ENCODE results near the gene ARPC5L.

- TF ChIP-seq, protein P1, sequence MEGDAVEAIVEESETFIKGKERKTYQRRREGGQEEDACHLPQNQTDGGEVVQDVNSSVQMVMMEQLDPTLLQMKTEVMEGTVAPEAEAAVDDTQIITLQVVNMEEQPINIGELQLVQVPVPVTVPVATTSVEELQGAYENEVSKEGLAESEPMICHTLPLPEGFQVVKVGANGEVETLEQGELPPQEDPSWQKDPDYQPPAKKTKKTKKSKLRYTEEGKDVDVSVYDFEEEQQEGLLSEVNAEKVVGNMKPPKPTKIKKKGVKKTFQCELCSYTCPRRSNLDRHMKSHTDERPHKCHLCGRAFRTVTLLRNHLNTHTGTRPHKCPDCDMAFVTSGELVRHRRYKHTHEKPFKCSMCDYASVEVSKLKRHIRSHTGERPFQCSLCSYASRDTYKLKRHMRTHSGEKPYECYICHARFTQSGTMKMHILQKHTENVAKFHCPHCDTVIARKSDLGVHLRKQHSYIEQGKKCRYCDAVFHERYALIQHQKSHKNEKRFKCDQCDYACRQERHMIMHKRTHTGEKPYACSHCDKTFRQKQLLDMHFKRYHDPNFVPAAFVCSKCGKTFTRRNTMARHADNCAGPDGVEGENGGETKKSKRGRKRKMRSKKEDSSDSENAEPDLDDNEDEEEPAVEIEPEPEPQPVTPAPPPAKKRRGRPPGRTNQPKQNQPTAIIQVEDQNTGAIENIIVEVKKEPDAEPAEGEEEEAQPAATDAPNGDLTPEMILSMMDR (IDR thresholded peaks at IDR 0.05): peak; percentile 96 to 99 (median 98)
- TF ChIP-seq POLR2A (IDR thresholded peaks at IDR 0.05): no peak
Observed at GRCh38 chr9:124852829-124853531, 8.9 kb upstream of the ARPC5L start, which contains the start of gene WDR38.

Measured in right lobe of liver (tissue), 4 donors.